Chondrocyte (in vitro differentiated cells): ENCODE results near the gene SYPL1. TPM values are rescaled to one million over a fixed set of nuclear protein-coding genes. Genes with fewer than 3 reads are reported as not detected.

Source experiments
- DNase-seq: peaks from one replicate; pipeline ENCODE4 v3.0.0; 2021; ENCODE audit warnings: mixed read lengths, low spot score
- H3K27ac Mint-ChIP-seq: one replicate; pipeline ENCODE4 v1.8.0; 2021; ENCODE audit warnings: mild to moderate bottlenecking, moderate library complexity, mixed read lengths; ENCODE audit not compliant: unreplicated experiment
- H3K27me3 Mint-ChIP-seq: 2 replicates; pipeline ENCODE4 v1.8.0; 2021; ENCODE audit warnings: low read depth, mixed read lengths
- H3K36me3 Mint-ChIP-seq: 2 replicates; pipeline ENCODE4 v1.8.0; 2021; ENCODE audit warnings: low read depth, mixed read lengths
- H3K4me1 Mint-ChIP-seq: 2 replicates; pipeline ENCODE4 v1.8.0; 2021; ENCODE audit warnings: low read depth, mild to moderate bottlenecking, mixed read lengths
- H3K4me3 Mint-ChIP-seq: one replicate; pipeline ENCODE4 v1.8.0; 2021; ENCODE audit warnings: mild to moderate bottlenecking, moderate library complexity, mixed read lengths; ENCODE audit not compliant: unreplicated experiment
- H3K9me3 Mint-ChIP-seq: 2 replicates; pipeline ENCODE4 v1.8.0; 2021; ENCODE audit warnings: low read depth, mixed read lengths
- total RNA-seq: library from RNA; stranded (reverse); gene quantifications from 3 replicates; pipeline ENCODE4 v1.2.1, GENCODE V29; 2021
- TF ChIP-seq, protein P1 (sequence below): fragments of 200-600 bp; sonication (generic); IDR thresholded peaks from 2 replicates; pipeline ENCODE4 v1.5.0; 2021; ENCODE audit warnings: antibody characterized with exemption, mild to moderate bottlenecking, moderate library complexity

The SYPL1 gene
- total RNA-seq, 1 donor from 2014 or later: 71.8 TPM

- no peak overlapping the region for H3K4me3 Mint-ChIP-seq
- H3K4me1 Mint-ChIP-seq: peaks cover 33% of the 10 kb centered on the region
- TF ChIP-seq, protein P1, sequence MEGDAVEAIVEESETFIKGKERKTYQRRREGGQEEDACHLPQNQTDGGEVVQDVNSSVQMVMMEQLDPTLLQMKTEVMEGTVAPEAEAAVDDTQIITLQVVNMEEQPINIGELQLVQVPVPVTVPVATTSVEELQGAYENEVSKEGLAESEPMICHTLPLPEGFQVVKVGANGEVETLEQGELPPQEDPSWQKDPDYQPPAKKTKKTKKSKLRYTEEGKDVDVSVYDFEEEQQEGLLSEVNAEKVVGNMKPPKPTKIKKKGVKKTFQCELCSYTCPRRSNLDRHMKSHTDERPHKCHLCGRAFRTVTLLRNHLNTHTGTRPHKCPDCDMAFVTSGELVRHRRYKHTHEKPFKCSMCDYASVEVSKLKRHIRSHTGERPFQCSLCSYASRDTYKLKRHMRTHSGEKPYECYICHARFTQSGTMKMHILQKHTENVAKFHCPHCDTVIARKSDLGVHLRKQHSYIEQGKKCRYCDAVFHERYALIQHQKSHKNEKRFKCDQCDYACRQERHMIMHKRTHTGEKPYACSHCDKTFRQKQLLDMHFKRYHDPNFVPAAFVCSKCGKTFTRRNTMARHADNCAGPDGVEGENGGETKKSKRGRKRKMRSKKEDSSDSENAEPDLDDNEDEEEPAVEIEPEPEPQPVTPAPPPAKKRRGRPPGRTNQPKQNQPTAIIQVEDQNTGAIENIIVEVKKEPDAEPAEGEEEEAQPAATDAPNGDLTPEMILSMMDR: no peak
- no peaks in the 10 kb centered on the region for H3K36me3 Mint-ChIP-seq
- DNase-seq: no peak
- H3K27ac Mint-ChIP-seq: no peak overlapping the region
- H3K27me3 Mint-ChIP-seq: no peaks in the 10 kb centered on the region
- H3K9me3 Mint-ChIP-seq: no peaks in the 10 kb centered on the region
These were observed 42.5 kb downstream of the SYPL1 start for GRCh38 chr7:106069471-106070200.

GRCh38 chr7:106068986-106069385, 43.1 kb downstream of the SYPL1 start:
- Mint-ChIP-seq H3K4me1 (peaks cover 35% of the 10 kb centered on the region), H3K4me3 (no peak overlapping the region), H3K27ac (peak overlapping the region; percentile 37), H3K9me3 (no peaks in the 10 kb centered on the region), H3K27me3 (no peaks in the 10 kb centered on the region), H3K36me3 (no peaks in the 10 kb centered on the region)
- TF ChIP-seq, protein P1: no peak
- no peak for DNase-seq

- DNase-seq: no peak
- Mint-ChIP-seq H3K4me3 (no peak overlapping the region), H3K9me3 (no peaks in the 10 kb centered on the region), H3K36me3 (no peaks in the 10 kb centered on the region), H3K27me3 (no peaks in the 10 kb centered on the region), H3K4me1 (peaks cover 35% of the 10 kb centered on the region), H3K27ac (no peak overlapping the region)
- TF ChIP-seq, protein P1: no peak
These were observed 43.6 kb downstream of the SYPL1 start for GRCh38 chr7:106068538-106068961.

DNA sequence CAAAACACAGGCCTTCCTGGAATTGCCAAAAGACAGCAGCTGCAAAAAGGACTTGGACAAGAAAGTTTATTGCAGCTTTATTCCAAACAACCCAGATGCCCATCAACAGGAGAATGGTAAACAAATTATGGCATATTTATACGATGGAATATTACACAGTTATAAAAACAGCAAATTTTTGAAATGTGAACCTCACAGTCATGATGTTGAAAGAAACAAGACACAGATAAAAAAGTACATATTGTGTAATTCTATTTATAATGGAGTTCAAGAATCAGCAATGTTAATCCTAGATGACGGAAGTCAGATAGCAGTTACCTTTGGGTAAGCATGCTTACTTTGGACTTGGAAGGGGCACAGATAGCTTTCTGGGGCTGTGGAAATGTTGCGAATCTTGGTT, 44.4 kb downstream of the SYPL1 start:
- H3K4me1 Mint-ChIP-seq: peaks cover 35% of the 10 kb centered on the region
- no peak for DNase-seq
- no peaks in the 10 kb centered on the region for H3K9me3 Mint-ChIP-seq
- no peak overlapping the region for H3K27ac Mint-ChIP-seq
- TF ChIP-seq, protein P1: no peak
- H3K36me3 Mint-ChIP-seq: no peaks in the 10 kb centered on the region
- no peak overlapping the region for H3K4me3 Mint-ChIP-seq
- no peaks in the 10 kb centered on the region for H3K27me3 Mint-ChIP-seq

DNA sequence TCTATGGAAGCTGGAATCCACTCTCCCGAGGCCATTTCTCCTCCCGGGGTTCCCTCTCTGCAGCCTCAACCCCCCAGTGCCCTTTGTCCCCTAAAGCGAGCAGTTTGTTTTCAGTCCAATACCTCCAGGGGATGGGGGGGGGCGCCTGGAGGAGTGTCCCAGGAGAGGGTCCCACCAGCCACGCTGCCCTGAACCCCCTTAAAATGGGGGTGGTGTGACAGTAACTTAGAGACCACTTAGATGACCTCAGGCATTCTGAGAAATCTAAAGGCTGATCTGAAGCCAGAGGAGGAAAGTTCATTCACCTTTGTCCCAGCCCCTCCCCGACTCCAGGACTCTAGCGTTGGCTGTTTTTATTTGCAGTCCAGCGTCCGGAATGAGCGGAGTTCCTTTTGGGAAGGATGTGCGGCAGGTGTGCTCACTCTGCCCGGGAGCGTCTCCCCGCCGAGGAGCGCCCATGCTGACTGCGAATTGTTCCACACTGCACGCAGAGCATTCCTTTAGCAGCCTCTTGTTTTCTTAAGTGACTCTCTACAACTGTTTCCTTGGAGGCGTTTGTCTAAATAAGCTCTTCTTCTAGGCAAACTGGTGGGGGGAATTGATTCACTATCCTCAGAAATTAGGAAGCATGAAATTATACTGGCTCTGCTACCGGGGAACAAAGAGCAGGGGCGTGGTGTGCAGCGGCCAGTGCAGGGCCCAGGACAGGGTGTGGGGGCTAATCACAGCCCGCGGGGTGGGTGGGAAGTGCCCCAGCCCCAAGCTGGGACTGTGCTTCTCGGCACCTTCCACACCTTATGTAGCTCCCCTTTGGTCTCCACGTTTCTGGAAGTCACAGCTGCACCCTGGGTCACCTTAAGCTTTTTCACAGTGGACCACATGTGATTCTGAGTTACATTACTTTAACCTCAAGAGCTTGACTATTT, 46.3 kb downstream of the SYPL1 start:
- peak overlapping the region; percentile 92 for H3K27ac Mint-ChIP-seq
- no peaks in the 10 kb centered on the region for H3K9me3 Mint-ChIP-seq
- TF ChIP-seq, protein P1: no peak
- H3K4me3 Mint-ChIP-seq: peak overlapping the region; percentile 55
- H3K36me3 Mint-ChIP-seq: no peaks in the 10 kb centered on the region
- H3K27me3 Mint-ChIP-seq: no peaks in the 10 kb centered on the region
- no peak for DNase-seq
- peaks cover 21% of the 10 kb centered on the region for H3K4me1 Mint-ChIP-seq
